Keratinocyte (primary cell): ENCODE data around the gene VPS37B. TPM values are rescaled to one million over a fixed set of nuclear protein-coding genes. Genes with fewer than 3 reads are reported as not detected.
"Not testable (repeated sequence)": the region's sequence is repeated elsewhere in the genome, so short reads cannot be mapped to it uniquely, and the experiment has no call there.

Experiments
- DNase-seq: peaks from one replicate; pipeline ENCODE4 v3.0.0-alpha.2; 2011; ENCODE audit warnings: low read depth, missing footprints, low spot score
- FAIRE-seq: peaks from 2 replicates; lab custom pipeline; 2011; peaks lifted over from hg19 to GRCh38; lab: Jason Lieb, UNC
- H2AFZ ChIP-seq: 2 replicates; pipeline ENCODE4 v1.6.0; 2012; ENCODE audit warnings: low read length, control low read depth, inconsistent platforms; ENCODE audit not compliant: control insufficient read depth
- H3K27ac ChIP-seq: 2 replicates; pipeline ENCODE4 v1.5.1; 2011; ENCODE audit warnings: low read length; ENCODE audit not compliant: control insufficient read depth, insufficient read depth
- H3K27me3 ChIP-seq: 3 replicates; pipeline ENCODE4 v1.6.0; 2011; ENCODE audit warnings: low read length; ENCODE audit not compliant: control insufficient read depth, insufficient read depth; ENCODE audit errors: extremely low read depth
- H3K36me3 ChIP-seq, 2 experiments: 2 replicates in 1 of 2; 3 replicates in 1 of 2; pipeline ENCODE4 v1.5.1; 2011; ENCODE audit warnings: low read length in 2 of 2, mild to moderate bottlenecking in 1 of 2; ENCODE audit not compliant: control insufficient read depth in 2 of 2, insufficient read depth in 2 of 2; ENCODE audit errors: extremely low read depth in 1 of 2
- H3K4me1 ChIP-seq: 3 replicates; pipeline ENCODE4 v1.5.1; 2011; ENCODE audit warnings: low read length; ENCODE audit not compliant: control insufficient read depth, insufficient read depth; ENCODE audit errors: extremely low read depth
- H3K4me2 ChIP-seq: 3 replicates; pipeline ENCODE4 v1.6.0; 2011; ENCODE audit warnings: low read depth, low read length; ENCODE audit not compliant: control insufficient read depth, insufficient read depth; ENCODE audit errors: extremely low read depth
- H3K4me3 ChIP-seq, 3 experiments: fragments of 200-600 bp in 1 of 3; sonication (generic) in 1 of 3; 2 replicates in 2 of 3; 3 replicates in 1 of 3; pipeline ENCODE4 v1.5.1; 2011 to 2016; ENCODE audit warnings: low read length in 3 of 3, mild to moderate bottlenecking in 3 of 3, control low read depth in 2 of 3, inconsistent platforms in 1 of 3, low read depth in 1 of 3, mixed read lengths in 1 of 3, mixed run types in 1 of 3, moderate library complexity in 1 of 3; ENCODE audit not compliant: control insufficient read depth in 2 of 3, insufficient read depth in 2 of 3; ENCODE audit errors: extremely low read depth in 1 of 3
- H3K79me2 ChIP-seq: 2 replicates; pipeline ENCODE4 v1.6.0; 2012; ENCODE audit warnings: low read length; ENCODE audit not compliant: control insufficient read depth, insufficient read depth
- H3K9ac ChIP-seq: 3 replicates; pipeline ENCODE4 v1.6.0; 2011; ENCODE audit warnings: low read length; ENCODE audit not compliant: control insufficient read depth, insufficient read depth; ENCODE audit errors: extremely low read depth
- H3K9me1 ChIP-seq: 3 replicates; pipeline ENCODE4 v1.6.0; 2011; ENCODE audit warnings: low read length; ENCODE audit not compliant: control insufficient read depth, insufficient read depth; ENCODE audit errors: extremely low read depth
- H3K9me3 ChIP-seq: 2 replicates; pipeline ENCODE4 v1.5.1; 2012; ENCODE audit warnings: low read depth, low read length; ENCODE audit not compliant: control insufficient read depth
- H4K20me1 ChIP-seq: 3 replicates; pipeline ENCODE4 v1.6.0; 2011; ENCODE audit warnings: low read length; ENCODE audit not compliant: control insufficient read depth, insufficient read depth; ENCODE audit errors: extremely low read depth
- CTCF ChIP-seq, 3 experiments: IDR thresholded peaks in 1 of 3; conservative IDR thresholded peaks in 1 of 3; optimal IDR thresholded peaks in 1 of 3; 2 replicates in 2 of 3; 3 replicates in 1 of 3; pipeline versions ENCODE3 to v1.5.1; 2011; ENCODE audit warnings: low read length in 3 of 3, mild to moderate bottlenecking in 3 of 3, moderate library complexity in 2 of 3, control low read depth in 1 of 3, inconsistent platforms in 1 of 3; ENCODE audit not compliant: insufficient read depth in 2 of 3; ENCODE audit errors: extremely low read depth in 1 of 3
- EZH2 ChIP-seq: IDR thresholded peaks from one replicate; pipeline ENCODE4 v1.6.1; 2012; ENCODE audit warnings: inconsistent platforms, mild to moderate bottlenecking, low read length, moderate library complexity
- dilution Hi-C: fragments of 300-500 bp; cut with MboI; formaldehyde crosslinking; loops from one replicate; pipeline ENCODE4 v1.7.0; 2020; ENCODE audit warnings: low sequenced_read_pairs; ENCODE audit not compliant: extremely low pct_ligation_motif_present
- polyA plus RNA-seq, 5 experiments: library from polyadenylated mRNA; depleted of rRNA in 3 of 5; stranded (reverse) in 3 of 5; stranded (forward) in 1 of 5; unstranded in 1 of 5; fragments of >200 nt; gene quantifications; 1 replicate in 1 of 5; 2 replicates in 3 of 5; 3 replicates in 1 of 5; pipeline versions ENCODE4 v1.2.1 to v1.2.3, GENCODE V29; 2011 to 2012; ENCODE audit warnings: missing spikeins in 2 of 5, low read depth in 1 of 5, low replicate concordance in 1 of 5

The VPS37B gene
- polyA plus RNA-seq, 1 donor (not counting 4 experiments of a cell fraction or from before 2014, with no cell fraction given), result 34.1 TPM

GRCh38 chr12:122943196-122943595 lies 47.3 kb upstream of the VPS37B start:
- Histone ChIP-seq H3K36me3 (peaks cover 0 to 1% of the 10 kb centered on the region in 2 experiments), H3K9me1 (no peaks in the 10 kb centered on the region), H3K27me3 (no peaks in the 10 kb centered on the region), H3K4me3 (no peak overlapping the region), H4K20me1 (no peaks in the 10 kb centered on the region), H2AFZ (no peak overlapping the region), H3K4me2 (no peak overlapping the region), H3K9ac (no peak overlapping the region), H3K4me1 (peaks cover 34% of the 10 kb centered on the region), H3K79me2 (no peaks in the 10 kb centered on the region), H3K27ac (no peak overlapping the region), H3K9me3 (no peaks in the 10 kb centered on the region)
- TF ChIP-seq EZH2 (no peak), CTCF (optimal IDR thresholded peaks at IDR 0.05 in 1 of 3, IDR thresholded peaks at IDR 0.05 in 1 of 3, conservative IDR thresholded peaks at IDR 0.05 in 1 of 3; ENCODE audit: extremely low read depth in 1 of 3, insufficient read depth in 2 of 3, low read length in 3 of 3) (no peak)
- no peak for FAIRE-seq
- no peak for DNase-seq
- dilution Hi-C loops, result no loop called here

GRCh38 chr12:122942637-122943036 lies 46.7 kb upstream of the VPS37B start:
- TF ChIP-seq EZH2 (no peak), CTCF (optimal IDR thresholded peaks at IDR 0.05 in 1 of 3, IDR thresholded peaks at IDR 0.05 in 1 of 3, conservative IDR thresholded peaks at IDR 0.05 in 1 of 3; ENCODE audit: extremely low read depth in 1 of 3, insufficient read depth in 2 of 3, low read length in 3 of 3) (no peak)
- no peak overlapping the region for H3K4me2 ChIP-seq
- no peaks in the 10 kb centered on the region for H4K20me1 ChIP-seq
- dilution Hi-C loops, result no loop called here
- H3K4me1 ChIP-seq, result peaks cover 32% of the 10 kb centered on the region
- no peaks in the 10 kb centered on the region for H3K9me1 ChIP-seq
- H3K9me3 ChIP-seq, result no peaks in the 10 kb centered on the region
- DNase-seq (no peak), FAIRE-seq (no peak)
- no peak overlapping the region for H3K27ac ChIP-seq
- no peaks in the 10 kb centered on the region for H3K27me3 ChIP-seq
- H3K79me2 ChIP-seq, result no peaks in the 10 kb centered on the region
- H2AFZ ChIP-seq, result no peak overlapping the region
- no peak overlapping the region for H3K4me3 ChIP-seq
- peaks cover 0 to 1% of the 10 kb centered on the region in 2 experiments for H3K36me3 ChIP-seq
- no peak overlapping the region for H3K9ac ChIP-seq

GRCh38 chr12:122941351-122941750 lies 45.4 kb upstream of the VPS37B start:
- peaks cover 22% of the 10 kb centered on the region for H3K4me1 ChIP-seq
- H3K9ac ChIP-seq, H3K27ac ChIP-seq, H3K9me1 ChIP-seq, H3K4me3 ChIP-seq, H3K36me3 ChIP-seq, H3K9me3 ChIP-seq, FAIRE-seq, H3K4me2 ChIP-seq, H3K79me2 ChIP-seq, H4K20me1 ChIP-seq, DNase-seq, H2AFZ ChIP-seq, dilution Hi-C loops, H3K27me3 ChIP-seq: not testable (repeated sequence)
